H9 (cell line): ENCODE results near the gene METTL16. TPM values are rescaled to one million over a fixed set of nuclear protein-coding genes. Genes with fewer than 3 reads are reported as not detected.

Source experiments
- DNase-seq: peaks from one replicate; pipeline ENCODE4 v3.0.0-alpha.2; 2017
- H2AFZ ChIP-seq: one replicate; pipeline ENCODE4 v1.6.1; 2013; ENCODE audit warnings: mild to moderate bottlenecking, low read length, control low read depth, moderate library complexity
- H2AK5ac ChIP-seq: 2 replicates; pipeline ENCODE4 v1.6.1; 2013; ENCODE audit warnings: low read length, control low read depth, mixed read lengths; ENCODE audit not compliant: insufficient read length
- H2BK120ac ChIP-seq: one replicate; pipeline ENCODE4 v1.6.1; 2013; ENCODE audit warnings: low read depth, mild to moderate bottlenecking, low read length, control low read depth, inconsistent platforms; ENCODE audit not compliant: poor library complexity, severe bottlenecking
- H2BK12ac ChIP-seq: 2 replicates; pipeline ENCODE4 v1.6.1; 2013; ENCODE audit warnings: low read length, control low read depth, mixed read lengths, low read depth; ENCODE audit not compliant: insufficient read length
- H2BK15ac ChIP-seq: 2 replicates; pipeline ENCODE4 v1.6.1; 2013; ENCODE audit warnings: low read depth, low read length, control low read depth
- H2BK20ac ChIP-seq: one replicate; pipeline ENCODE4 v1.6.1; 2013; ENCODE audit warnings: low read depth, mild to moderate bottlenecking, low read length, control low read depth, inconsistent platforms; ENCODE audit not compliant: poor library complexity, severe bottlenecking
- H2BK5ac ChIP-seq: 2 replicates; pipeline ENCODE4 v1.6.1; 2013; ENCODE audit warnings: low read length, control low read depth, mixed read lengths; ENCODE audit not compliant: insufficient read length
- H3K14ac ChIP-seq: 2 replicates; pipeline ENCODE4 v1.6.1; 2013; ENCODE audit warnings: low read length, control low read depth; ENCODE audit not compliant: insufficient read depth
- H3K18ac ChIP-seq: 2 replicates; pipeline ENCODE4 v1.6.1; 2013; ENCODE audit warnings: low read depth, mild to moderate bottlenecking, mixed read lengths, low read length, control low read depth; ENCODE audit not compliant: insufficient read length
- H3K23ac ChIP-seq: 2 replicates; pipeline ENCODE4 v1.6.1; 2013; ENCODE audit warnings: low read length, control low read depth, mixed read lengths, low read depth; ENCODE audit not compliant: insufficient read length
- H3K23me2 ChIP-seq: 2 replicates; pipeline ENCODE4 v1.6.1; 2013; ENCODE audit warnings: low read depth, mild to moderate bottlenecking, mixed read lengths, low read length, control low read depth; ENCODE audit not compliant: insufficient read length, poor library complexity, severe bottlenecking
- H3K27ac ChIP-seq: 2 replicates; pipeline ENCODE4 v1.5.1; 2013; ENCODE audit warnings: low read length, control low read depth, mixed read lengths, low read depth; ENCODE audit not compliant: insufficient read length
- H3K27me3 ChIP-seq: 2 replicates; pipeline ENCODE4 v1.6.1; 2013; ENCODE audit warnings: low read length, control low read depth, inconsistent platforms; ENCODE audit not compliant: insufficient read depth
- H3K4ac ChIP-seq: 2 replicates; pipeline ENCODE4 v1.6.1; 2013; ENCODE audit warnings: low read depth, mild to moderate bottlenecking, control low read depth, inconsistent platforms, low read length, moderate library complexity
- H3K4me1 ChIP-seq: 2 replicates; pipeline ENCODE4 v1.6.1; 2013; ENCODE audit warnings: low read length, control low read depth, inconsistent platforms; ENCODE audit not compliant: insufficient read depth
- H3K4me2 ChIP-seq: 2 replicates; pipeline ENCODE4 v1.6.1; 2013; ENCODE audit warnings: low read length, control low read depth, mixed read lengths; ENCODE audit not compliant: insufficient read length, insufficient read depth
- H3K56ac ChIP-seq: 2 replicates; pipeline ENCODE4 v1.6.1; 2013; ENCODE audit warnings: low read depth, mild to moderate bottlenecking, mixed read lengths, low read length, control low read depth; ENCODE audit not compliant: insufficient read length
- H3K79me1 ChIP-seq: 2 replicates; pipeline ENCODE4 v1.6.1; 2013; ENCODE audit warnings: low read depth, mild to moderate bottlenecking, moderate library complexity, low read length, control low read depth, inconsistent platforms; ENCODE audit not compliant: insufficient read depth, poor library complexity, severe bottlenecking
- H3K79me2 ChIP-seq: 2 replicates; pipeline ENCODE4 v1.6.1; 2013; ENCODE audit warnings: low read length, control low read depth, inconsistent platforms; ENCODE audit not compliant: insufficient read depth
- H3K9ac ChIP-seq: 2 replicates; pipeline ENCODE4 v1.6.1; 2013; ENCODE audit warnings: low read length, control low read depth, mixed read lengths; ENCODE audit not compliant: insufficient read length; ENCODE audit errors: extremely low read depth
- H3K9me3 ChIP-seq: one replicate; pipeline ENCODE4 v1.6.1; 2013; ENCODE audit warnings: low read depth, low read length, inconsistent platforms; ENCODE audit not compliant: control insufficient read depth
- H3T11ph ChIP-seq: one replicate; pipeline ENCODE4 v1.6.1; 2013; ENCODE audit warnings: mild to moderate bottlenecking, low read length, control low read depth, inconsistent platforms
- H4K20me1 ChIP-seq: one replicate; pipeline ENCODE4 v1.6.1; 2013; ENCODE audit not compliant: control insufficient read depth, insufficient read length, insufficient read depth
- H4K5ac ChIP-seq: 2 replicates; pipeline ENCODE4 v1.6.1; 2013; ENCODE audit warnings: low read depth, mild to moderate bottlenecking, mixed read lengths, low read length, control low read depth; ENCODE audit not compliant: insufficient read length
- H4K8ac ChIP-seq: replicated peaks from 2 replicates; pipeline ENCODE4 v1.6.1; 2013; ENCODE audit warnings: low read length, control low read depth, mixed read lengths, low read depth; ENCODE audit not compliant: insufficient read length
- H4K91ac ChIP-seq: 2 replicates; pipeline ENCODE4 v1.6.1; 2013; ENCODE audit warnings: low read depth, mild to moderate bottlenecking, moderate library complexity, mixed read lengths, low read length, control low read depth; ENCODE audit not compliant: insufficient read length
- H3K27ac Mint-ChIP-seq, 3 experiments: 2 replicates in 2 of 3; 3 replicates in 1 of 3; pipeline ENCODE4 v1.8.0; 2020 to 2021; ENCODE audit warnings: mixed read lengths in 3 of 3, mild to moderate bottlenecking in 1 of 3, moderate library complexity in 1 of 3
- H3K27me3 Mint-ChIP-seq: 2 replicates; pipeline ENCODE4 v1.8.0; 2021; ENCODE audit warnings: low read depth, mild to moderate bottlenecking, moderate library complexity, mixed read lengths
- H3K36me3 Mint-ChIP-seq, 3 experiments: 2 replicates in 2 of 3; 3 replicates in 1 of 3; pipeline ENCODE4 v1.8.0; 2020 to 2021; ENCODE audit warnings: low read depth in 3 of 3, mixed read lengths in 3 of 3; ENCODE audit not compliant: insufficient read depth in 1 of 3
- H3K4me1 Mint-ChIP-seq, 2 experiments: 2 replicates each; pipeline ENCODE4 v1.8.0; 2020; ENCODE audit warnings: mixed read lengths in 2 of 2
- H3K4me3 Mint-ChIP-seq, 2 experiments: 2 replicates in 1 of 2; 3 replicates in 1 of 2; pipeline ENCODE4 v1.8.0; 2020 to 2021; ENCODE audit warnings: mild to moderate bottlenecking in 2 of 2, mixed read lengths in 2 of 2, moderate library complexity in 1 of 2
- H3K9me3 Mint-ChIP-seq, 2 experiments: 2 replicates in 1 of 2; 3 replicates in 1 of 2; pipeline ENCODE4 v1.8.0; 2020; ENCODE audit warnings: mild to moderate bottlenecking in 2 of 2, mixed read lengths in 2 of 2, moderate library complexity in 1 of 2
- WGBS: extraction: QIAGEN DNeasy Blood & Tissue Kit; methylation state at CpG from one replicate; pipeline ENCODE4 v1.1.7; 2013; ENCODE audit warnings: missing lambda C conversion rate, low lambda C conversion rate, mixed read lengths; ENCODE audit not compliant: insufficient read length; ENCODE audit errors: extremely low coverage; 5-methylcytosine and 5-hydroxymethylcytosine counted together
- total RNA-seq: library from RNA; stranded (reverse); gene quantifications from 2 replicates; pipeline ENCODE4 v1.2.1, GENCODE V29; 2021
- TF ChIP-seq, protein P1 (sequence below): fragments of 200-600 bp; sonication (generic); conservative IDR thresholded peaks from 3 replicates; pipeline ENCODE4 v1.8.0; 2021; ENCODE audit warnings: antibody characterized with exemption, mild to moderate bottlenecking

METTL16 gene
- total RNA-seq, 1 experiment from 2014 or later: 55.4 TPM

DNA sequence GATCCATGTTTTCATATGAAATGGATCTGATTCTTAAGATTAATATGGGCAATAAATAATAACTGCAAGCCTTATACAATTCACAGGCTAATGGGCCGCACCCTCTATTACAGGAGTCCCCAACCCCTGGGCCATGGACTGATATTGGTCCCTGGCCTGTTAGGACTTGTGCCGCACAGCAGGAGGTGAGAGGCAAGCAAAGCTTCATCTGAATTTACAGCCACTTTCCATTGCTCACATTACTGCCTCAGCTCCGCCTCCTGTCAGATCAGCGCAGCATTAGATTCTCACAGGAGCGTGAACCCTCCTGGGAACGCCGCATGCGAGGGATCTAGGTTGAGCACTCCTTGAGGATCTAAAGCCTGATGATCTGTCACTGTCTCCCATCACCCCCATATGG lies 26.8 kb downstream of the METTL16 start:
- TF ChIP-seq, protein P1, sequence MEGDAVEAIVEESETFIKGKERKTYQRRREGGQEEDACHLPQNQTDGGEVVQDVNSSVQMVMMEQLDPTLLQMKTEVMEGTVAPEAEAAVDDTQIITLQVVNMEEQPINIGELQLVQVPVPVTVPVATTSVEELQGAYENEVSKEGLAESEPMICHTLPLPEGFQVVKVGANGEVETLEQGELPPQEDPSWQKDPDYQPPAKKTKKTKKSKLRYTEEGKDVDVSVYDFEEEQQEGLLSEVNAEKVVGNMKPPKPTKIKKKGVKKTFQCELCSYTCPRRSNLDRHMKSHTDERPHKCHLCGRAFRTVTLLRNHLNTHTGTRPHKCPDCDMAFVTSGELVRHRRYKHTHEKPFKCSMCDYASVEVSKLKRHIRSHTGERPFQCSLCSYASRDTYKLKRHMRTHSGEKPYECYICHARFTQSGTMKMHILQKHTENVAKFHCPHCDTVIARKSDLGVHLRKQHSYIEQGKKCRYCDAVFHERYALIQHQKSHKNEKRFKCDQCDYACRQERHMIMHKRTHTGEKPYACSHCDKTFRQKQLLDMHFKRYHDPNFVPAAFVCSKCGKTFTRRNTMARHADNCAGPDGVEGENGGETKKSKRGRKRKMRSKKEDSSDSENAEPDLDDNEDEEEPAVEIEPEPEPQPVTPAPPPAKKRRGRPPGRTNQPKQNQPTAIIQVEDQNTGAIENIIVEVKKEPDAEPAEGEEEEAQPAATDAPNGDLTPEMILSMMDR: no peak
- H3K27ac Mint-ChIP-seq: 0 out of 7 replicates have a peak overlapping the region, but pooled peaks of 1 of the 3 experiments have one; percentile 29
- no peak overlapping the region for H3K4me2 ChIP-seq

More for the DNA sequence above, 26.8 kb downstream of the METTL16 start:
- Histone ChIP-seq H4K8ac (no peak overlapping the region), H2BK5ac (no peak overlapping the region), H3T11ph (no peak overlapping the region), H3K27me3 (no peaks in the 10 kb centered on the region), H3K23ac (no peak overlapping the region), H4K20me1 (no peaks in the 10 kb centered on the region), H3K9me3 (no peaks in the 10 kb centered on the region), H3K23me2 (no peaks in the 10 kb centered on the region), H3K27ac (no peak overlapping the region), H2BK12ac (no peak overlapping the region), H2BK15ac (no peak overlapping the region), H3K79me1 (peaks cover 5% of the 10 kb centered on the region), H3K14ac (no peak overlapping the region), H2AK5ac (no peak overlapping the region), H3K4me1 (no peaks in the 10 kb centered on the region; the same call in 1 of the 2 replicates), H3K18ac (no peak overlapping the region), H4K5ac (no peak overlapping the region), H2BK120ac (no peak overlapping the region), H3K56ac (no peak overlapping the region), H4K91ac (no peak overlapping the region), H3K4ac (no peak overlapping the region), H3K9ac (no peak overlapping the region), H2BK20ac (no peak overlapping the region), H3K79me2 (peaks cover 3% of the 10 kb centered on the region; the same call in 1 of the 2 replicates), H2AFZ (no peak overlapping the region)
- Mint-ChIP-seq H3K36me3 (peaks cover 0 to 2% (median 0%) of the 10 kb centered on the region in 3 experiments; a peak in 2 of 7 replicates), H3K9me3 (no peaks in the 10 kb centered on the region), H3K4me1 (peaks cover 44 to 54% of the 10 kb centered on the region in 2 experiments), H3K4me3 (no peak overlapping the region), H3K27me3 (no peaks in the 10 kb centered on the region)
- no CpG with 5 or more reads among the region's 8 CpGs for WGBS
- peak; percentile 74 for DNase-seq
